Fibroblast of lung (primary cell): Measurements from ENCODE around the gene TANGO2.

ENCODE experiments used
- EZH2 ChIP-seq: IDR thresholded peaks from 2 replicates; pipeline ENCODE4 v1.5.1; 2012; ENCODE audit warnings: low read length, control low read depth, mild to moderate bottlenecking; ENCODE audit errors: missing control alignments
- TF ChIP-seq, protein P1 (sequence below), 2 donors: IDR thresholded peaks in 1 of 2; conservative IDR thresholded peaks in 1 of 2; 1 replicate in 1 of 2; 2 replicates in 1 of 2; pipeline ENCODE4 v1.5.1; 2011 to 2012; ENCODE audit warnings: low read length in 2 of 2, control low read depth in 1 of 2, inconsistent platforms in 1 of 2, low read depth in 1 of 2, mild to moderate bottlenecking in 1 of 2

DNA sequence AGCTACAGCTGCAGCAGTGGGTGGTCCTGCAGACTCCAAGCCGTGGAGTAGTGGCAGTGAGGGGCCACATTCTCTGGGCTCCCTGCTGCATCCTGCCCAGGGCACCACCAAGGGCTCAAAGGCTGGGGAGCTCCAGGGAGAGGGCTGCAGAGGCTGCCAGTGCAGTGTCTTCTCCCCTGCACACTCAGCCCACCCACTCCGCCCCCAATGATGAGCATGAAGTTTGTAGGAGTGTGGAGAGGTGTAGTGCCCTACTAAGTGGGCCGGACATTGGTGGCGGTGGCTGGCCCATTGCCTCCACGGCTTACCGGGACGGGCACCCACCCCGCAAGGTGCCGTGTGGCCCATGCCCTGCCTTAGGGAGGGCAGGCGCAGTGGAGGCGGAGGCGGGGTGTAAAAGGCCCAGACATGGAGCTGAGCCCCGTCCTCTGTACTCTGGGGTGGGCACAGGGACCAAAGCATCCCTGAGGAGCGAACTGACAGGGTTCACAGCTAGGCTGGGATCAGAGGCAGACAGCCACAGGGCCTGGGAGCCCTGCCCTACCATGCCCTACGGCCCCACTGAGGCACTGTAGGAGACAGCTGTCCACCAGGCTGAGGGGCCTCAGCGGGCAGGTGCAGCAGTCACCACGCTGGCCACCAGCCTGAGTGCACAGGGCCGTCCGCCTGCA lies 23.2 kb upstream of the TANGO2 start:
- TF ChIP-seq, protein P1, sequence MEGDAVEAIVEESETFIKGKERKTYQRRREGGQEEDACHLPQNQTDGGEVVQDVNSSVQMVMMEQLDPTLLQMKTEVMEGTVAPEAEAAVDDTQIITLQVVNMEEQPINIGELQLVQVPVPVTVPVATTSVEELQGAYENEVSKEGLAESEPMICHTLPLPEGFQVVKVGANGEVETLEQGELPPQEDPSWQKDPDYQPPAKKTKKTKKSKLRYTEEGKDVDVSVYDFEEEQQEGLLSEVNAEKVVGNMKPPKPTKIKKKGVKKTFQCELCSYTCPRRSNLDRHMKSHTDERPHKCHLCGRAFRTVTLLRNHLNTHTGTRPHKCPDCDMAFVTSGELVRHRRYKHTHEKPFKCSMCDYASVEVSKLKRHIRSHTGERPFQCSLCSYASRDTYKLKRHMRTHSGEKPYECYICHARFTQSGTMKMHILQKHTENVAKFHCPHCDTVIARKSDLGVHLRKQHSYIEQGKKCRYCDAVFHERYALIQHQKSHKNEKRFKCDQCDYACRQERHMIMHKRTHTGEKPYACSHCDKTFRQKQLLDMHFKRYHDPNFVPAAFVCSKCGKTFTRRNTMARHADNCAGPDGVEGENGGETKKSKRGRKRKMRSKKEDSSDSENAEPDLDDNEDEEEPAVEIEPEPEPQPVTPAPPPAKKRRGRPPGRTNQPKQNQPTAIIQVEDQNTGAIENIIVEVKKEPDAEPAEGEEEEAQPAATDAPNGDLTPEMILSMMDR (conservative IDR thresholded peaks at IDR 0.05 in 1 of 2, IDR thresholded peaks at IDR 0.05 in 1 of 2; ENCODE audit: low read depth in 1 of 2, low read length in 2 of 2) = no peak
- no peak for TF ChIP-seq EZH2
